CD4-positive, alpha-beta T cell (primary cell): ENCODE data around the gene FREM2. TPM values are rescaled to one million over a fixed set of nuclear protein-coding genes. Genes with fewer than 3 reads are reported as not detected.

Experiments used
- ATAC-seq: fragments of 200-7000 bp; cut with Tn5 transposase; one replicate; pipeline ENCODE4 v1.10.0; 2022; ENCODE audit warnings: mild to moderate bottlenecking; ENCODE audit not compliant: poor library complexity
- CTCF ChIA-PET: fragments of 350-600 bp; sonication (Branson Sonifier 250); formaldehyde crosslinking; loops from one replicate; lab custom pipeline; 2021; ENCODE audit warnings: antibody characterized with exemption, inconsistent platforms; lab: Charles Lee
- POLR2A ChIA-PET: fragments of 350-600 bp; sonication (Branson Sonifier 250); formaldehyde crosslinking; loops from one replicate; lab custom pipeline; 2021; ENCODE audit warnings: antibody characterized with exemption, inconsistent platforms; lab: Charles Lee
- DNase-seq, 14 experiments: peaks; one replicate each; pipeline ENCODE4 v3.0.0-alpha.2; 2013 to 2020; ENCODE audit warnings: mixed read lengths in 2 of 14
- H3K27ac ChIP-seq, 2 donors: one replicate each; pipeline versions ENCODE4 v1.5.1 to v1.7.0; 2013; ENCODE audit warnings: low read length in 2 of 2, low read depth in 1 of 2, mild to moderate bottlenecking in 1 of 2
- H3K27me3 ChIP-seq, 2 experiments: 1 replicate in 1 of 2; 2 replicates in 1 of 2; pipeline versions ENCODE4 v1.6.1 to v1.7.0; 2013; ENCODE audit warnings: low read length in 2 of 2, control low read depth in 1 of 2, mild to moderate bottlenecking in 1 of 2, moderate library complexity in 1 of 2; ENCODE audit not compliant: insufficient read depth in 2 of 2, control insufficient read depth in 1 of 2
- H3K36me3 ChIP-seq: one replicate; pipeline ENCODE4 v1.6.1; 2013; ENCODE audit warnings: low read length, control low read depth; ENCODE audit not compliant: insufficient read depth
- H3K4me1 ChIP-seq: one replicate; pipeline ENCODE4 v1.6.1; 2013; ENCODE audit warnings: low read length, control low read depth; ENCODE audit not compliant: insufficient read depth
- H3K4me3 ChIP-seq: one replicate; pipeline ENCODE4 v1.5.1; 2013; ENCODE audit warnings: mild to moderate bottlenecking, low read length, moderate library complexity
- H3K9me3 ChIP-seq, 2 experiments: 1 replicate in 1 of 2; 2 replicates in 1 of 2; pipeline versions ENCODE4 v1.6.1 to v1.7.0; 2013; ENCODE audit warnings: low read length in 2 of 2, mild to moderate bottlenecking in 2 of 2, control low read depth in 1 of 2, moderate library complexity in 1 of 2; ENCODE audit not compliant: control insufficient read depth in 1 of 2, insufficient read depth in 1 of 2
- H3K27ac Mint-ChIP-seq: one replicate; pipeline ENCODE4 v1.8.0; 2020; ENCODE audit warnings: mixed read lengths
- H3K27me3 Mint-ChIP-seq: one replicate; pipeline ENCODE4 v1.8.0; 2021; ENCODE audit warnings: mixed read lengths
- H3K36me3 Mint-ChIP-seq: one replicate; pipeline ENCODE4 v1.8.0; 2021; ENCODE audit warnings: low read depth, mixed read lengths
- H3K4me1 Mint-ChIP-seq: one replicate; pipeline ENCODE4 v1.8.0; 2021; ENCODE audit warnings: low read depth, mixed read lengths
- H3K4me3 Mint-ChIP-seq: one replicate; pipeline ENCODE4 v1.8.0; 2020; ENCODE audit warnings: mild to moderate bottlenecking, mixed read lengths
- H3K9me3 Mint-ChIP-seq: one replicate; pipeline ENCODE4 v1.8.0; 2020; ENCODE audit warnings: mixed read lengths
- CTCF ChIP-seq: fragments of 200-600 bp; IDR thresholded peaks from one replicate; pipeline ENCODE4 v1.8.0; 2022; ENCODE audit warnings: antibody characterized with exemption, mild to moderate bottlenecking
- intact Hi-C, 2 experiments: fragments of 100-400 bp; cut with DNase I in 1 of 2; cut with micrococcal nuclease in 1 of 2; formaldehyde crosslinking; loops; one replicate each; pipeline versions ENCODE4 v1.15.1 to v1.9.0; 2023 to 2025; cut with DNase I, micrococcal nuclease
- total RNA-seq, 174 experiments: library from RNA in 2 of 174; stranded (reverse) in 2 of 174; gene quantifications; one replicate each; pipeline ENCODE4 v1.2.3 and lab custom pipeline; 2021 to 2026

FREM2 gene
- total RNA-seq, 2 experiments from 2014 or later = not detected

DNA sequence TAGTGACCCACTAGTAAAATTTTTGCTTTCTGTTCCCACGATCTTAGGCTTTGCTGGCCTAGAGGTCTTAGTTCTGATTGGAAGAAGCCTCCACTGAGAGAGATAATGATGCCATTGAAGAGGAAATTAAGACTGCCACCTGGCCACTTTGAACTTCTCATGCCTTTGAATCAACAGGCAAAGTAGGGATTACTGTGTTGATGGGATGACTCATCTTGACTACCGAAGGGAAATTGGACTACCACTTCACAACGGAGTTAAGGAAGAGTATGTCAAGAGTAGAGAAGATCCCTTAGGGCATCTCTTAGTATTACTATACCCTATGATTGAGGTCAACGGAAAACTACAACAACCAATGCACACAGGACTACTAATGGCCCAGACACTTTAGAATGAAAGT, 12.7 kb upstream of the FREM2 start:
- H3K27me3 ChIP-seq = no peaks in the 10 kb centered on the region
- CTCF ChIA-PET = no interaction called here
- Mint-ChIP-seq H3K4me1 (no peaks in the 10 kb centered on the region), H3K27ac (no peak overlapping the region), H3K9me3 (peaks cover 4% of the 10 kb centered on the region), H3K27me3 (peaks cover 10% of the 10 kb centered on the region), H3K36me3 (no peaks in the 10 kb centered on the region), H3K4me3 (no peak overlapping the region)
- POLR2A ChIA-PET = no interaction called here
- H3K4me1 ChIP-seq = no peaks in the 10 kb centered on the region
- intact Hi-C loops = no loop called here
- TF ChIP-seq CTCF = no peak
- DNase-seq (no peak), ATAC-seq (no peak)
- H3K36me3 ChIP-seq = no peaks in the 10 kb centered on the region
- H3K4me3 ChIP-seq = no peak overlapping the region
- no peak overlapping the region for H3K27ac ChIP-seq
- H3K9me3 ChIP-seq = no peaks in the 10 kb centered on the region

DNA sequence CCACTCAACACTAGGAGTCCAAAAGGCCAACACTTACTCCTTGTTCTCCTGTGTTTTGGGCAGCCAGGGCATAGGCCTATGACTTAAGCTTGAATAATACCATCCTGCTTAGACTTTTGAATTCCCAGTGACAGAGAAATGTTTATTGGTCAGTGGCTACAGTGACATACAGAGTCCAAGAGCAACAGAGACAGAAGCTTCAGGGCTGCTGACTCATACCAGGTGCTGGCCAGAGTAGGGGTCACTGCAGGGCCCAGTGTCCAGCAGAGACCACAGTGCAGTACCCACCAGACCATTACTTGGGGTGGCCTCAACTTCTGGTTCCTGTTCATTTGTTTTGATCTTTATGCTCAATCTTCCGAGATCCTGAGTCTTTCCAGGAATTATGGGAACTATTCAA, 6.0 kb upstream of the FREM2 start:
- ChIA-PET CTCF (no interaction called here), POLR2A (no interaction called here)
- H3K4me1 Mint-ChIP-seq = no peaks in the 10 kb centered on the region
- intact Hi-C loops = no loop called here
- H3K27ac ChIP-seq = no peak overlapping the region
- no peaks in the 10 kb centered on the region for H3K4me1 ChIP-seq
- TF ChIP-seq CTCF = no peak
- no peaks in the 10 kb centered on the region for H3K36me3 ChIP-seq
- H3K9me3 Mint-ChIP-seq = no peaks in the 10 kb centered on the region
- no peak overlapping the region for H3K4me3 Mint-ChIP-seq
- H3K4me3 ChIP-seq = no peak overlapping the region
- peaks cover 19% of the 10 kb centered on the region for H3K27me3 Mint-ChIP-seq
- no peak for ATAC-seq
- no peaks in the 10 kb centered on the region for H3K9me3 ChIP-seq
- H3K27ac Mint-ChIP-seq = no peak overlapping the region
- no peak for DNase-seq
- peaks cover 2 to 9% of the 10 kb centered on the region in 2 experiments for H3K27me3 ChIP-seq
- H3K36me3 Mint-ChIP-seq = no peaks in the 10 kb centered on the region

- Mint-ChIP-seq H3K27me3 (peaks cover 26% of the 10 kb centered on the region), H3K4me3 (no peak overlapping the region), H3K4me1 (no peaks in the 10 kb centered on the region), H3K27ac (no peak overlapping the region), H3K9me3 (no peaks in the 10 kb centered on the region), H3K36me3 (no peaks in the 10 kb centered on the region)
- DNase-seq (no peak), ATAC-seq (no peak)
- H3K4me1 ChIP-seq = no peaks in the 10 kb centered on the region
- H3K36me3 ChIP-seq = no peaks in the 10 kb centered on the region
- H3K27ac ChIP-seq = no peak overlapping the region
- CTCF ChIA-PET = no interaction called here
- peaks cover 0 to 18% of the 10 kb centered on the region in 2 experiments for H3K9me3 ChIP-seq
- intact Hi-C loops = no loop called here
- POLR2A ChIA-PET = no interaction called here
- H3K4me3 ChIP-seq = no peak overlapping the region
- TF ChIP-seq CTCF = no peak
- peaks cover 20 to 25% of the 10 kb centered on the region in 2 experiments for H3K27me3 ChIP-seq
Observed at GRCh38 chr13:38684714-38685113, 2.2 kb upstream of the FREM2 start.
